ENCODE data around the gene FARP1.

FARP1 gene

DNA sequence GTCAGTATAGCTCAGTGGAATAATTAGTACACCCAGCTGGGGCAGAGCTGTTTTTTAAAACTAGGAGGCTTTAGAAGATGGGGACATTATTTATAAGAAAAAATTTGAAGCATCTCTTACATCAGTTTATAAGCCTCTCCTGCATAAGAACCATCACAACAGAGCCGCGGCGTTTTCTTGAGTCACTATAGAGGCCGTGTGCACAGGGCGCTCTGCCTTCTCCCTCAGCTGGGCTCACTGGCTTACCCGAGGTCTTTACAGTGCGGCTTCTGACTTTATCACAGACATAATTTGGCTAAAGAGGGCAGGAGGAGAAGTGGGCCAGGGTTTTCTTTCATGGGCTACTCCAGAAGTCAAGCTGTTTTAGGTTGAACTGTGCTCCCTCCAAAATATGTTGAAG lies 169.7 kb downstream of the FARP1 start:
- DNase-seq: no peak

DNA sequence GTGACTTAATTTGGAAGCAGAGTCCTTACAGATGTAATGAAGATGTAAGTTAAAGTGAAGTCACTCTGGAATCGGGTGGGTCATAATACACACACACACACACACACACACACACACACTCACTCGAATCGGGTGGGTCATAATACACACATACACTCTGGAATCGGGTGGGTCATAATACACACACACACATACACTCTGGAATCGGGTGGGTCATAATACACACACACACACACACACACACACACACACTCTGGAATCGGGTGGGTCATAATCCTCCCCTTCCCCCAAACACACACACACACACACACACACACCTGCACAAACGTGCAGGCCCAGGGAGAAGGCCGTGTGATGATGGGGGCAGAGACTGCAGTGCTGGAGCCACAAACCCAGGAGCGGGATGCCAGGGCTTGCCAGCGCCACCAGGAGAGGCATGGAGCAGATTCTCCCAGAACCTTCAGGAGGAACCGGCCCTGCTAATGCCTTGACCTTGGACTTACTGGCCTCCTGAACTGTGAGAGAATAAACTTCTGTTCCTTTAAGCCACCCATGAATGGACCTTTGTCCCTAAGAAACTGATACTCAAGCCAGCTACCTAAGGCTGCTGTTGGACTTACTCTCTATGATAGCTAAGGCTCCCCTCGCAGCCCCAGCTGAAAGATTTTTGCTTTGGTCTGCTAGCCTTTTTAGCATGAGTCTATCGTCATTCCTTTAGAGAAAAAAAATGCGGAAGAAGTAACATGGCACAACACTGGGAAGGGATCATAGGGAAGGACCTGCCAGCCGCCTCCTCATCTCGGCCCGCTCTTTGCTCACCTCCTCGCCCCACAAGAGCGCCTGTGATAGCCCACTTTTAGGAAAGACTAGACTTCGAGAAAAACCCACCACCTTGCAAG lies 170.4 kb downstream of the FARP1 start:
- no peak for DNase-seq

DNA sequence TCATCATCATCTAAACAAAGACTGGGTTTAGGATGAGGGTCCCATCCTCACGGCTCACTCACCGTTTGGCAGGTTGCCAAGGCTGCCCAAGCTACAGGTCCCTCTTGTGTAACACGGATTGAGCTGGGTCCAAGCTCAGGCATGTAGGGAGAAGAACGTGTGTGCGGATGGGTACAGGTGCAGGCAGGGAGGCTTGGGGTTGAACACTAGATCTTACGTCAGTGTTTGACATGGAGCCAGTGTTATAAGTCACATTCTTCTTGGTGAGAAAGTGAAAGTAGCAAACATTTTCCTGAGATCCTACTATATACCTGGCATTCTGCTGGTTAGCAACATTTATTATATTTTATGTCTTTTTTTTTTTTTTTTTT lies 171.0 kb downstream of the FARP1 start:
- DNase-seq: no peak

DNA sequence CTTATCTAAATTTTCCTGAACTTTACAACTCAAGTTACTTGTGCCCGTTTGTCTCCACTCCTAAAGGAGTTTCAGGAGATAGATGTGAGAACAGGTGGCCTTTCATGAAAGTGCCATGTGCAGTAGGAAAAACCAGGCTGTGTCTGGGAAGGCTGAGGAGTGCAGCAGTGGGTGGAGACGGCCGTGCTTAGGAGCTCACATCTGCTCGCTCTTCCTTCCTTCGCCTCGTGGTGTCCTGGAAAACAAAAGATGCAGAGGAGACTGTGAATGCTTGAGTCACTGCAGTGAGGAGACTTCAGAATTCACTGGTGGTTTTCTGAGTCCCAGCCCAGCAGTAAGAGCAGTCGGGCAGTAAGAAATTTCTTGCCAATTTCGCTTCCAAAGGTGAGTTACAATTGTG lies 172.6 kb downstream of the FARP1 start:
- no peak for DNase-seq

DNA sequence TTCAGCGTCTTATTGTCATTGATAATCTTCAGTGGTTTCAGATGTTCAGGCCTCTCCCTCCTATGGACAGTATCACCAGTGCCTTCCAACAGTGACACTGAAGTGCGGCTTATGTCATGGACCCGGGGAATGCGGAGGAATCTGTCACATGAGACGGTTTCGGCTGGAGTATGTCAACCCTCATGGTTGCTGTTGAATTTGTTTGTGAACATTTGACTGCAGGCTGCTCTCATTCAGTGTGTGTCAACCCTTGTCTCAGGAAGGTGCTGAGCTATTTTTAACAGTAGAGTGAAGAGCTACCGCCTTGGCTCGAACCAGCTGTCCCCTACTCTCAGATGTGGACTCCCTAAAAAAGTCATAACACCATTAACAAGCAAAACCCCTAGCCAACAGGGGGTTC lies 173.0 kb downstream of the FARP1 start:
- DNase-seq: no peak

DNA sequence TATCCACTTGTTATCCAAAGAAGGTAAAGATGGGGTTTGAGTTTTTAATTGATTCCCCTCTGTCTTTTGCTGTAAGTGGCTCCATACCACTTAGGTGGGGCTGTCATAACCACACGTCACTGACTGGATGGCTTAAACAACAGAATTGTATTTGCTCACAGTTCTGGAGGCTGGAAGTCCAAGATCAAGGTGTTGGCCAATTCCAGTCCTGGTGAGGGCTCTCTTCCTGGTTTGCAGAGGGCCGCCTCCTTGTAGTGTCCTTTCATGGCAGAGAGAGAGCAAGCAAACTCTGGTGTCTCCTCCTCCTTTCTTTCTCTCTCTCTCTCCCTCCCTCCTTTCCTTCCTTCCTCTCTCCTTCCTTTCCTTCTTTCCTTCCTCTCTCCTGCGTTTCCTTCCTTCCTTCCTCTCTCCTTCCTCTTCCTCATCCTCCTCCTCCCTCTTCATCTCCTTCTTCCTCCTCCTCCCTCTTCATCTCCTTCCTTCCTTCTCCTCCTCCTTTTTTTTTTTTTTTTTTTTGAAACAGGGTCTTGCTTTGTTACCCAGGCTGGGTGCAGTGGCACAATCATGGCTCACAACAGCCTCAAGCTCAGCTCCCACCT lies 174.8 kb downstream of the FARP1 start:
- no peak for DNase-seq

DNA sequence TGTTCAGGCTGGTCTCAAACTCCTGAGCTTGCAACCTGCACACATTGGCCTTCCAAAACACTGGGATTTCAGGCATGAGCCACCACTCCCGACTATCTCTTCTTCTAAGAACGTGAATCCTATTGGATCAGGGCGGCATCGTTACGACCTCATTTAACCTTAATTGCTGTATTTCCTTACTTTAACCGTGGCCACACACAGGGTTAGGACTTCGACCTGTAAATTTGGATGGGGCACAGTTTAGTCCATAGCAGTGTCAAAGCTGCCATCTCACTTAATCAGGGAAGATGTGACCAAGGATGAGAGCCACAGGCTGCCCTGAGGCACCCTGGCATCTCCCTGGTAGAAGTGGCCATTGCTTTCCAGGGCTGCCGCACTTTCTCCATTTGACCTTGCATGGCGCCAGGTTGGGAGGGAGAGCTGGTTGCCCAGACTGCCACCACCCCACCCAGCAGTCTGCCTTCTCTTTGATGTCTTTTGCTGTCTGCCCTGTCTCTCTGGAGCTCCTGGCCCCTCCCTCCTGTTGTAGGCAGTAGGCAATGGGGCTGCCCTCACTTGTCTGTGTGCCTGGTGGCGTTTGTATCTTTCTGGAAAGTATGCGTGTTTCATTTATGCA lies 175.5 kb downstream of the FARP1 start:
- DNase-seq: no peak

DNA sequence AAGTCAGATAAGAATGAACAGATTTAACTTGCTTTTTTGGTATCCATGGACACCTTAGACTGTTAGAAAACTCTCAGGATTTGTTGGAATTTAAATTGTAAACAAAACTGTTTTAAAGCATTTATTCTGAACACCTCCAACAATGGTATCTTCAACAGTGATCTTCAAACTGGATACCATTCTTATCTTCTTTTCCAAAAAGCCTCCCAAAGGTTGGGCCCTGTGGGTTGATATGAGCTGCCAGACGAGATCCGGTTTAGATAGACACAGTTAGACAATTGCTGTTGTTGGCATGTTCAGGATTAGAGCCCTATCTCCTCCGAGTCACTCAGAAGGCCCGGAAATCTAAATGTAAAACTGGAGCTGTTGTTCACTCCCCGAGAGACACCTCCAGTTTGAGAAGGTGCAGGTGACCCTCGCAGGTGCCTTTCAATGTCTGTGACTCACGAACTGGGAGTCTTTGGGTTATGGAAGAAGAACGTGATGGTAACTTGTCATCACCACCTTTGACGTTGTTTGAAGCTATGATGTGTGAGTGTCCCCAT lies 177.7 kb downstream of the FARP1 start:
- no peak for DNase-seq

DNA sequence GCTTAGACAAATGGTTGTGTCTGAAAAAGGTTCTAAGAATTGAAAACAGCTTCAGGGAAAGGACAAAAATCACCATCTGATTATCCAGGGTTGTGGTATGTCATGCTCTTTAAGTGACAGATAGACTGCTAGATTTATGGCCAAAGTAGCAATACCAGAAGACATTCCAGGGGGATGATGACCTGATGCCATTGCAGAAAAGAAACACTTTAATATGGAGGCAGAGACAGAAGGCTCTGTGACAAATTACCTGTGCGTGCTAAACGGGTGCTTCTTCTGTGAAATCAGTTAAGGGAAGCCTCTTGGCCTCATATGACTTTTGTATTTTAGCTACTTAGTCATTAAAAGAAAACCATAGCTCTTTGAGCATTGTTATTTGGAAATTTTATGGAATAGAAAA lies 178.5 kb downstream of the FARP1 start:
- DNase-seq: no peak

DNA sequence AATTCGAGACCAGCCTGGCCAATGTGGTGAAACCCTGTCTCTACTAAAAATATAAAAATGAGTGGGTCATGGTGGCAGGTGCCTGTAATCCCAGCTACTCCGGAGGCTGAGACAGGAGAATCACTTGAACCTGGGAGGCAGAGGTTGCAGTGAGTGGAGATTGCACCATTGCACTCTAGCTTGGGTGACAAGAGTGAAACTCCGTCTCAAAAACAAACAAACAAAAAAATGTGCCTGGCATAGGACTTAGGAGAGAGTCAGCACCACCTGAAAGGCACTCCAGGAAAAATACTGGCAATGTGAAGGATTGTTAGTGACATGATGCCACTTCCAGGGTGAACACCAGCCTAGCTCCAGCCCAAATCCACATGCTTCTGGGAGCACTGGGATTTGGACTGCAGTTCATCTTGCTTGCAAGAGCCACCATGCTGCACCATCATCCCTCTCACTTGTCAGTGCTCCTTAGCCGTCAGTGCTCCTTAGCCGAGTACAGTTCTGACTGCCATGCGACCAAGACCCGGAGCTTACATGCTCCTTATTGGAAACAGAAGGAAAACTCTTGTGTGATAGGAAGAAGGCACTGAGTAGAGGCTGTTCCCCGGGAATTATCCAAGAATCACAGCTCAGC lies 179.3 kb downstream of the FARP1 start:
- DNase-seq: no peak

DNA sequence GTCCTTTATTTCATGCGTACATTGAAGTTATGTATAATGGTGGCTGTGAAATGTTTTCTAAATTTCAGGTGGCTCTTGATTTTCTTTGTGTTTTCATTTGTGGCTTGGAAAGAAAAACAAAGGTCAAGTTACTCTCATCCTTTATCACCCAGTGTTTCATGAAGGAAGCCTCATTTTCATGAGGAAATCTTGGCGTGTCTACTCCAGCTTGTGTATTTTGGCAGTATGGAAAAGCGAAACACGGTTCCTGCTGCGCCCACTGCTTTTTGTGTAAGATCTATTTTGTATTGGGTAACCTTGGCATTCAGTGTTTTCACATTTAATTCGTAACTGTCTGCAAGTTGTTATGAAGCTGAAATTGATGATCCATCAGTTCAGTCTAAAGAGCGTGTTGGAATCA lies 181.2 kb downstream of the FARP1 start:
- no peak for DNase-seq

DNA sequence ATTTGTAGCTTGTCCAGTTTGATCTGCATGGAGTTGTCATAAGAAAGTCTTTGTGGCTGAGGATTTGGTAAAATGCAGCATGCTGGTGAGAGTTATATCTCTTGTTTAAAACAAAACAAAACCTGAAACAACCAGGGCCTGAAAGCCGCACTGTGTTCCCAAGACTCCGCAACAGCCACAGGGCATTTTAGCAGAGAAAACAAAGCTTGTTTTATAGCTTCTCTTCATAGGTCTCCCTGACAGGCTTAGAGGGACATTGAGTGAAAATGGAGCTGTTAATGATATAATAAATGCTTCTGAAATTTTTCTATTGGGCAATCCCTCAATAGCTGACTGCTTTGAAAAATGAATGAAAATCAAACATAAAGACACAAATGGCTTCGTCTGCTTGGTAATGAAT lies 182.8 kb downstream of the FARP1 start:
- DNase-seq: no peak

DNA sequence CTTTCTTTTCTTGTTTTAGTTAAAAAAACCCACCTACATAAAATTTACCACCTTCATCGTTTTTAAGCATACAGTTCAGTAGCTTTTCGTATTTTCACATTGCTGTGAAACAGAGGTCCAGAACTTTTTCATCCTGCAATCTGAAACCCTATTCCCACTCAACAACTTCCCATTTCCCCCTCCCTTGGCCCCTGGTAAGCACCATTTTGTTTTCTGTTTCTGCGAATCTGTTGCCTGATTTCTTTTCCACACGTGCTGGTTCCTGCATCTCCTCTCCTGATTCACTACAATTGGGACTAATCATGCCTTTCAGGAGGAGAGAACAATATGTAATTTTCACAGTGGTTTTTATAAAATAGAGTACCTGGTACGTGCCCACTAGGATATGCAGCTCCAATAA lies 183.4 kb downstream of the FARP1 start:
- no peak for DNase-seq

DNA sequence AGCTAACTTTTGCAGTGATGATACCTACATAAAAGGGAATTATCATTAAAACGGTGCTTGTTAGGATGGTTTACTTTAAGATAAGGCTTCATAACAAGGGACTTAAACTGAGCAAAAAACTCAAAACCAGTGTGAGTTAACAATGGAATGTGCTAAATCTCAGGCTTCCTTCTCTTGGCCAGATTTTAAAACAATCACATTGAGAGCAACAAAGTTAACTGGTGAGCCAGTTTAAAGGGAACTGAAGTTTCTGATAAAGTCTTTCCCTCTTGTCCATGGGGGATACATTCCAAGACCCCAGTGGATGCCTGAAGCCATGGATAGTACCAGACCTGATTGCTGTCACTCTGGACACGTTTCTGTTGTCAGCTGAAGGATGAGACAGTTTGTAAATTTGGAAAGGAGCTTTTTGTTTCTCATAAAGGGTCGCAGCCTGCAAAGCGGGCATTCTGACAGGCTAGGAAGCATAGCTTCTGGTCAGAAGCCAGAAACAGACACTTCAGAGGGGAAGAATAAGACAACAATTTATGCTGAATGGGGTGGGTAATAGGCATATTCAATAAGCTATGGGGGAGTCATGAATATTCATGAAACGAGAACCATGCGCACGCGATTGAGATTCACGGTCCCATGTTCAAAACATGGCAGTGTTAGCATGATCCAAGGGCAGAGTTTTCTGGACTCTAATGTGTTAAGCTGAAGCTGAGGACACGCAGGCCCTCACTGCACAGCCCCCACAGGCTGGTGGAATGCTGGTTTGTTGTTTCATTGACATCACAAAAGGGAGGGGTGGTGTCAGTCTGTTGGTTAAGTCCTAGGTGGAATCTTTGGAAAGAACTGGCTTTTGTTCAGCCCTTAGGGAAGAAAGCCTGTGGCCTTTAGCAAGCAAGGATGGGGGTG lies 184.7 kb downstream of the FARP1 start:
- DNase-seq: no peak

DNA sequence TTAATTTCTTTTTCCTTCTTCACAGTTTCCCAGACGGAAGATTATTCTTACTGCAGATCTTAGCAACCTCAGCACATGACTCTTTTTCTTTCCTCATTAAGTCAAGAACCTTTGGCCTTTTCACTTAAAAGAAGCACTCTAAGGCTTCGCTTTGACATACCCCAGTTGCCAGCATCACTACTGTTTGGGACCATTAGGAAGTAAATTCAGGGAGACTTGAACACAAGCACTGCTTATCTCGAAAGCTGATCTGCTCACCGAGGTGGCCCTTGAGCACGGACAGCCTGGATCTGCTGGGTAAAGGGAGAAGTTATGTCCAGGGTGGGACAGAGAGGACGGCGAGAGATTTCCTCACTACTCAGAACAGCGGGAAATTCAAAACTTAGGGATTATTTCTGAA lies 185.6 kb downstream of the FARP1 start:
- no peak for DNase-seq

DNA sequence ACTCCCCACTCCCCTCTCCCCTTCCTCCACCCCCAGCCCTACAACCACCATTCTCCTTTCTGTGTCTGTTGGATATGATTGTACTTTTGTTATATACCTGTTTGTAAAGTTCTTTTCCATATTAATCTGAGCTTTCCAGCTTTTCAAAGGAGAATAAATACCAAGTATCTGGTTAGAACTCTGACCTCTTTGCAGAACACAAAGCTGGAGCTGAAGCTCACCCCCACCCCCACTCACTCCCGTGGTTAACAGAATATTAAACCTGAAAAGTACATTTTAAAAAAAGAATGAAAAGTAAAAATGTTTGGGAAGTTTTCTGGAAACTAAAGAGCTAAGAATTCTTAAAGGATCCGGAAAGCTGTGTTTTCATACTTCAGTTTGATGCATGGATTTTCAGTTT lies 189.3 kb downstream of the FARP1 start:
- no peak for DNase-seq

DNA sequence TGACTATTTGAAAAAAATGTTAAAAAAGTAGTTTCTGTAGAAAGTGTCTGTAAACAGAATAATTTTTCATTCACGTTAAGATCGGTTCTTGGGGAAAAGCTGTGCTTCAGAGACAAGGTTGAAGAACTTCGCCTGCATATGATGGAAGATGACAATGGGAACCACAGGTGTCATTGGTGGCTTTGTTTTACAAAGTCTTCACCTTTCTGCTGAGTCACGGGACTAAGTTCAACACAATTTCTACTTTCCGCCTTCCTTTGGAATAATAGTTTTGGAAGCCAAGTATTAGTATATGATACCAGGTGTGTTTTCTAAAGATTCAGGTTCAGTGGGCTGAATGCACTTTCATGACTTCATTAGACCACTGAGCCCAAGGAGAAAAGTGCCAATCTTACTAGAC lies 189.8 kb downstream of the FARP1 start:
- DNase-seq: no peak

DNA sequence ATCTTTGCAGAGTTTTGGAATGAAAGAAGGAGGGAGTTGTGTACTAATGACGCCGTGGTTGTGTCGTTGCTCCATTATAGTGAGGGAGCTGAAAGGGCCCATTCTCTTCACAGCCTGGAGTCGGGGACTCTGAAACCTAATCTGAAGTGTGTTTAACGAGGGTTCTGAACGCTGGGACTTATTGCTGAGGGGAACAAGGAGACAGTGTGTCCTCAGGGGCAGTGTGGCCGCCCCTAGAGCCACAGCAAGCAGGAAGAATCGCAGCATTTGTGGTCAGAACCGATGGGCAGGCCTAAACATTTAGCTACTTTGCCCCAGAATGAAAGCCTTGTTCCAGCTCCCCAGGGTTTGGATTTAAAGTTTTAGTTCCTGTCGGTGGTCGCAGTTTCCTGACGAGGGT lies 190.6 kb downstream of the FARP1 start:
- no peak for DNase-seq

DNA sequence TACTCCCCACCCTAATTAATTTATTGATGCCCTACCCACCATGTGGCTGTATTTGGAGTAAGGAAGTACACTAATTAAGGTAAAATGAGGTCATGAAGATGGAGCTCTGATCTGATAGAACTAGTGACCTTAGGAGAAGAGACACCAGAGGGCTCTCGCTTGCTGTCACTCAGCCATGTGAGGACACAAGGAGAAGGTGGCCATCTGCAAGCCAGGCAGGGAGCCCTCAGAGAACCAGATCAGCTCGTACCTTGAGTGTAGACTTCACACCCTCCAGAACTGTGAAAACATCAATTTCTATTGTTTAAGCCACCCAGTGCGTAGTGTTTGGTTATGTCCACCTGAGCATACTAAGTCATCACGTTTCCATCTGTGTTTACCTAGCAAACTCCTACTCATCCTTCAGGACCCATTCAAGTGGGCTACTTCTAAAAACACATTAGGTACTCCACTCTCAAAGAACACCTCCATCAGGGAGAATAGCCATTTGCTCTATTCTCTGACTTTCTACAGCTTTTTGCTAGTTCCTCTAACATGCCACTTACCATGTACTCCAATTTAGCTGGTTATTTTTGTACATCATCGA lies 191.8 kb downstream of the FARP1 start:
- no peak for DNase-seq

DNA sequence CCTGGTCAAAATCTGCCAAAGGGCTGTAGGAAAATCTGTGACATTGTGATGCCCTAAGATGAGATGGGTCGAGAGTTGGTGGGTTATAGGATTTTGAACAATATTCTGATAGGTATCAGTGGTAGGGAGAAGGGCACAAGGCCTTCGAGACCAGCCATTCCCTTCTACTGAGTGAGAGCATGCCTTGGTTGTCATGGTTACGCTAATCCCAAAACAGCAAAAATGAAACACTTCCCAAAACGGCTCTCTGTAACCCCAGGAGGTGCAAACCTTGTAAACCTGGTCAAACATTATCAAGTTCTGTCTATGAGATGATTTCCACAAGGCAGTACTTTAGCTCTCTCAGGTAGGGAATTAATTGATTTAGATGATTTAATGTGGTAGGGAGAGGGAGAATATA lies 192.8 kb downstream of the FARP1 start:
- no peak for DNase-seq

DNA sequence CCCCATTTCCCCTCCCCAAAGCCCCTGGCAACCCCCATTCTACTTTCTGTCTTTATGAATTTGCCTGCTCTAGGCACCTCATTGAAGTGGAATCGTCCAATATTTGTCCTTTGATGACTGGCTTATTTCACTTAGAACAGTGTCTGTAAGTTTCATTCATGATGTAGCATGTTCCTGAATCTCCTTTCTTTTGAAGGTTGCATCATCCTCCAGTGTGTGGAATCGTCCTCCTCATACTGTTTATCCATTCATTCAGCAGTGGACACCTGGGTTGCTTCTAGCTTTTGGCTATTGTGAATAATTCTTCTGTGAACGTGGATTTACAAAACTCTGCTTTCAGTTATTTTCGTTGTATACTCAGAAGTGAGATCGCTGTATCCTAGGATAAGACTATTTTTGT lies 195.4 kb downstream of the FARP1 start:
- DNase-seq: no peak

Measured in NCI-H1694 (cell line).